Mesenteric fat pad (tissue), 1 donor: ENCODE results near the gene SLC45A1. TPM values are rescaled to one million over a fixed set of nuclear protein-coding genes. Genes with fewer than 3 reads are reported as not detected.

Experiments used
- DNase-seq: peaks from one replicate; pipeline ENCODE4 v3.0.0-alpha.2; 2020; ENCODE audit warnings: low spot score
- total RNA-seq: library from RNA; stranded (reverse); fragmentation: NEBNext Ultra II Directional; extraction: Animal tissue kit (Norgen Biotek cat#: 25700); gene quantifications from one replicate; pipeline ENCODE4 v1.2.1, GENCODE V29; 2021
- donor health status: DM: yes; HTN: yes; CAD: no.

The SLC45A1 gene
- total RNA-seq, 1 donor from 2014 or later = 2.0 TPM

DNA sequence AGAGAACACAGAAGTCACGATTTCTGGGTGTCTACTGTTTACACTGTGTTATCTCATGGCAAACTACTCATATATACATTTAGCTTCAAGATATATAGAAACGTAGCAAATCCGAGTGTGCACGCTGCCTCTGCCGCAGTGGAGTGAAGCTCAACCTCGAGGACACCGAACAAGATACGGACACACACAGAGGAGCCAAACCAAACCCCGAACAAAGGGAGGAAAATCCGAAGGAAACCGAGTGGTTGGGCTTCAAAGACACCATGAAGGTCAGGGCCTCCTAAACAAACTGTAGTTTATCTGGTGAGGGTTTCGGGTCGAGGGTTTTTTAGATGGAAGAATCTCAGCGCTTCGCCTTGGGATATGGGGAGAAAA, 34.5 kb downstream of the SLC45A1 start:
- no peak for DNase-seq

DNA sequence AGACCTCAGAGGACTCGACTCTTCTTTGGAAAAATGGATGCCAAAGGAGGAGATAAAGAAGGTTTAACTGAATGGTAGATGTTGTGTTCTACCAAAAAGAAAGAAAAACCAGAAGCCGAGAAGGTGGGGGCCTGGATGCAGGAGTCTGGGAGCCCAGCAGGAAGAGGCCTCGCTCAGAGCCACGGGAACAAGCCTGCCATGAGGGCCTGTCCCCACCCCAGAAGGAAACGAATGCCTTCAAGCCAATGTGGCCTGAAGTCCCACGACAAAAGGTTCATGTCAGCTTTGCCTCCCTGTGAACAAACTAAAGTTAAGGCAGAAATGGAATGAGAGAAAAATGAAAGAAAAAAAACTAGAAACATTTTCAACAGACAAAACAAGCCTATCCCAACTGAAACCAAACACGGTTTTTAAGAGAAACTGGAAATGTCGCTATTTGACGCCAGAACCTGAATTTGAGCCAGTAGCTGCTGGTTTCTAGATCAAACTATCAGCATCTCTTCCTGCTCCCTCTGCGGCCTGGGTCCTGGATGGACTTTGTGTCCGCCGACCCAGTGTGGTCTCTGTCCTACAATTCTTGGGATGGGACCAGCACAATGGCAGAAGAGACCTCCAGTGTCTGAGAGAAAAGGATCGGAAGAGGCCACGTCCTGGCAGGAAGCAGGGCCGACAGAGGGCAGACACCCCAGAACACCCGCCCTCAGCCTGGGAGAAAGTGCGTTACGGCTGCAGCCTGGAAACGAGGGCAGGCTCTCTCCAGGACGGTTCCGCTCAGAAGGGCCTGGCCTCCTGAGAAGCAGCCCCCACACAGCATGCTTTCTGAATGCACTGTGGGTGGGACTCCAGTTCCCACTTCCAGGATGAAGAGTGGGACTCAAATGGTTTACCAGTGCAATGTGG, 35.2 kb downstream of the SLC45A1 start:
- DNase-seq = no peak

DNA sequence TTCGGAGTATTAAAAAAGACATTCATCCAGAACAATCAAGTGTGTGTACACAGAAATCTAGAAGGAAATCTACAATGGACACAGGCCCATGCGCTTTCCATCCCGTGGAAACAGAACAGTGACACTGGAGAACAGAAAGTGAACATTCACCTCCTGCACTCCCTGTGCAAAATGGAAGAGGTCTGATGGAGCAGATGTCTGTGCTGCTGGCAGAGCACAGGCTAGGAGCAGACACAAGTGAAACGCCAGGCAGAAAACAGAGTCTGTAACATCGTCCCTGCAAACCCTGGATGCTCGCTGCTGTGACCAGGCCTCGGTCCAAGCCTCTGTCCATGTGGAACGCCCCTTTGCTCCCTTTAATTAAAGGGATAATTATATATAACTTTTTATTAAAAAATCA, 36.1 kb downstream of the SLC45A1 start:
- DNase-seq = no peak

DNA sequence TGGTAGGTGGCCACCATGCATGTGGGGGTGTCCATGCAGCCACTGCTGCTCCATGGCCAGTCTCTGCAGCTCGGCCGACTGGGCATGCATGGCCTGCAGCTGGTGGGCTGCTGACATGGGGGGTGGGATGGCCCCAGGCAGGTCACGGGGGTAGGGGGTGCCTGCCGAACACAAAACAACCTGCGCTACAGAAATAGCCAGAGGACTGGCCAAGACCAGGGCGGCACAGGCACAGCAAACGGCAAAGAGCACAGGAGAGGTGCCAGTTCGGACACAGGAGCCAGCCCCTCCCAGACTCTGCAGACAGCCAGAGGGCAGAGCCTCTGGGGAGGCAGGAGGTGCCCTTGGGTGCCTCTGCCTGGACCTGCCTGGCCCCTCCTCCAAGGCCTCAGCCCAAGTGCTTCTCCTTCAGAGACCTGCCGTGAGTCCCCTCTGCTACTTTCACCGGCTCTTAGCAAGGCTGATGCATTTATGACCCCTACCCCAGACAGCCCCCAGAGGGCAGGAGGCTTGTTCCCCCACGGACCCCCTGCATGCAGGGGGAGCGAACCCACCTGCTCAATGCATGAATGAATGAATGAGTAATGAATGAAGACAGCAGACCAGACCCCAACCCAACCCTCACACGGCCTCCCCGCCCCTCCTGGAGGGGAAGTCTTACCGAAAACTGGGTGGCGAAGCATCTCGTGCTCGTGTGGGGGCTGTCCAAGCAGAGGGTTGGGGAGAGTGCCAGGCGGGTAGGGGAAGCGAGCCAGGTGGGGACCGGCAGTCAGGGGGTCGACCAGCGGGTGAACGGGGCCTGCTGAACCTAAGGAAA, 37.7 kb downstream of the SLC45A1 start:
- no peak for DNase-seq

DNA sequence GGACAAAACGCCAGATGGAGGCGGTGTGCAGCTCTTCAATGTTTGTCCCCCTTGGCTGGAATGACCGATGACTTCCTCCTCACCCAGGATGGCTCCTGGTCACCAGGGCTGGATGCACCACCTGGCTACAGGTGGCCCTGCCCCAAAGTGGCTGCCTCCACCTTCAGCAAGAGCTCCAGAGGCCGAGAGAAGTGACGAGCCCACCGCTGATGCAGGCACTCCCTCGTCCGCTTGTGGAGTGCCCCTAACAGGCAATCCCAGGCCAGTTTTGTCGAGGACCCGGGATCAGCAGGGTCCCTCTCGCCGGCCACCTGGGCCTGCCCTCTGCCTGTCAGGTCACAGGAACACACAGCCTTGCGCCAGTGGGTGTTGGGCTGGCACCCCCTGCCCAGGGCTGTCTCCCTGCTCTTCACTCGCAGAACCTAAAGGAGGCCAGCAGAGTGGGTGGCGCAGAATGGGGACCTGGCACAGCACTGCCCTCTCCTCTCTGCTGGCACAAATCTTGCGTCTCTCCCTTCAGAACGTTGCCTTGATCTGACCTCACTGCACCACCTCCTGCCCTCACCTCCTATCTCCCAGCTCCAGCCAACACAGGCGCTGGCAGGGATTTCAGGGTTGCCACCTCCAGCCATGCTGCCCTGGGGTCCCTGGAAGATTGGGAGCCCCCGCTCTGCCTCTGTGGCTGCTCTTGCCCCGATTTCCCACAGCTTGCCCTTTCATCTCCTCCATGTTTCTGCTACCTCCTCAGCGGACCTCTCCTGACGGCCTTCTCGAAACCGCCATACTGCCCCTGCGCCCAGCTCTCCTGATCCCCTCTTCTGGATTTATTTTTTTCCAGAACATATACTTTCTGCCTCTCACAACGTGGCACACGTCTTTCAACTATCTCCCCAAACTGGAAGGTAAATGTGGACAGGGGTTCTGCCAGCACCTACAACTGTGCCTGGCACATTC, 38.6 kb downstream of the SLC45A1 start:
- DNase-seq = no peak

DNA sequence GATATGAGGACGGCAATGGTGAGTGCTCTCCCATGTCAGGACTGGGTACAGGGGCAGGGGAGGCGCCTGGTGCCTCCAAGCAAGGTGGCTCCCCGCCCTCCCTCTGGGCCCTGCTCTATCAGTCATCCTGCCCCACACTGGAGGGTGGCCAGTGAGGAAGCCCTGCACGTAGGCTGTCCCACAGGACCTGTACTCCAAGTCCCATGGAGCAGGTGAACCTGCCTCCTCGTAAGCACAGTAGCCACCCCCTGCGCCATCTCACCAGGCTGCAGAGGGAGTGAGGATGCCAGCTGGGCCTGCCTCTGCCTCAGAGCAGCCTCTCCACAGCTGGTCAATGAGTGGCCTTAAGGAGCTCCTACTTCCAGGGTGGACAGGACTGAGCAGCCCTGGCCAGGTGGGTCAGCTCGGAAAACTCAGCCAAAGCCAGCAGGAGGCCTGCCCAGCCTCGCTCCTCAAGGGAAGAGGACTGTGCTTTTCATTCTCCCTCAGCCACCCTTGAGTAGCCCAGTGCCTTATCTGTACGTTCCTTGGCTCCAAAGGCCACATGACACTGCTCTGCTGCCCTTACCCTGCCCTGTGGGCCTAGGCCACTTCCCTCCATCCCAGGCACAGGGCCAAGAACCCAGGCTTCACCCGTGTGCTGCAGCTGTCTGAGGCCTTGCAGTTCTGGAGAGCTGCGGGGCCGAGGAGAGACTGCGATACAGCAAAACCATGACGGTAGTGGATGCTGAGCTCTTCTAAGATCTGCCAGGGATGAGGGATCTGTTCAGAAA, 39.6 kb downstream of the SLC45A1 start:
- DNase-seq = no peak

- DNase-seq = no peak
These were observed 40.5 kb downstream of the SLC45A1 start for GRCh38 chr1:8358241-8358896.

- DNase-seq = no peak
These were observed 41.1 kb downstream of the SLC45A1 start for GRCh38 chr1:8358897-8359616.

GRCh38 chr1:8359617-8360481, 41.9 kb downstream of the SLC45A1 start:
- DNase-seq = no peak

DNA sequence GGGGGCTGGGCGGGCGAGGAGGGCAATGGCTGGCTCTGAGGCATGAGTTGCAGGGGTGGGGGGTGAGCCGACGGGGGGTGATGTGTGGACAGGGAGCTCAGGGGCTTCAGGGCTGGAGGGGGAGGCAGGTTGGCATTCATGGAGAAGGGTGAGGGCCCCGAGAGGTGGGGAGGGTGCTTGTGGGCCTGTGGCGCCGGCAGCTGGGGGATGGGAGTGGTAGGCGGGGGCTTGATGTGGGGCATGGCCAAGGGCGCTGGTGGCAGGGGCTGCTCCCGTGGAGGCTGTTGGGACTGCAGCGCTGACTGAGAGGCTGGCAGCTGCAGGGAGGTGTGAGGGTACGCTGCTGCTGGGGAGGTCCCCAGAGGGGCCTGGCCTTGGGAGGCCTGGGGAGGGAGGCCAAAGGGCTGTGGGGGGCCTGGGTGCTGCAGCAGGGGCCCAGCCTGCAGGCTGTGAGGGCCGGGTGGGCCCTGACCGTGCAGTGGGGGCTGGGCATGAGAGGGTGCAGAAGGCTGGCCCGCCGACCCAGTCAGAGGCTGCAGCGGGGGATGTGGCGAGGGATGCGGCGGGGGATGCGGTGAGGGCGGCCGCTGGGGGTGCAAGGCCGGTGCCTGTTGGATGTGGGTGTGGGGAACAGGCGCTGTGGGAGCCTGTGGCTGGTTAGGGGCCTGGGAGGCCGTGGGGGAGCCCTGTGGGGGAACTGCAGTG, 42.7 kb downstream of the SLC45A1 start:
- no peak for DNase-seq

DNA sequence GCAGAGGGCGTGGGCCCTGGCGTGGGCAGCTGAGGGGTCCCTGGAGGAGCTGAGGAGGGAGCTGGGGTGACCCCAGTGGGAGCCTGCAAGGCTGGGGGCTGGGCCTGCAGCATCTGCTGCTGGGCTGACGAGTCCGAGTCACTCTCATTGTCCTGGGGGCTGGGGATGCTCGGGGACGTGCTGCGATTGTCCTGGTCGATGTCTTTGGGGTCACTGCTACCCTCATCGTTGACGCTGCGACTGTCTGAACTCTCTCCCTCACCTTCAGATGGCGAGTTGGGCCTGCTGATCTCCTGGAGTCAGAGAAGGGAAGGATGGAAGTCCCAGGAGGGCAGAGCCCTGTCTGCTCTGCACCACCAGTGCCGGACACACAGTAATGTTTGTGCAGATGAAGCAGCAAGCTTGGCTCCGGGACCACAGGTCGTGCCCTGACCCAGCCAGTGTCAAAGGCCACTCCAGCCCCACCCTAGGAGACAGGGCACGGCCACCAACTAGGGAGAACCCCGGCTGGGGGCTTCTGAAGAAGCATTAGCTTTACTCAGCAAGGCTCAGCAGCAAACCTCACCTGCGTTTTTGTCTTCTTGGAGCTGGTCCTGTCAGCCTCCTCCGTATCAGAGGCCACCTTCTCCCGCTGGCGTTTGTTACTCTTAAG, 43.4 kb downstream of the SLC45A1 start:
- no peak for DNase-seq

DNA sequence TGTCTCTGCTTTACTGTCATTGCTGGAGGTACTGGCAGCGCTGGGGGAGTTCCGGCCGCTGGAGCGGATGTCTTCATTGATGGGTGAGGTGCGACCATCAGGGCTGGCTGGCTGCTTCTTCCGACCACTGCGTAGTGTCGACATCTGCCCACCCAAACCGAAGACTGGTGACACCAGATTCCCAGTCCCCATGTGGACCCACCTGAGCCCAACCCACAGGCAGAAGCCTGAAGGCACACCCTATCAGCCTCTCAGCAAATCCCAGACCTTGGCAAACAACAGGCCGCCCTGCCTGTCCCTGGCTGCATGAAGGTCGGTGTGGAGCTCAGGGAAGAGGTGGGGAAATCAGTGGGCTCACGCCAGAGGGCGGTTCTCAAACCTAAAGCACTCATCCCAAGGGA, 44.8 kb downstream of the SLC45A1 start:
- DNase-seq = no peak

DNA sequence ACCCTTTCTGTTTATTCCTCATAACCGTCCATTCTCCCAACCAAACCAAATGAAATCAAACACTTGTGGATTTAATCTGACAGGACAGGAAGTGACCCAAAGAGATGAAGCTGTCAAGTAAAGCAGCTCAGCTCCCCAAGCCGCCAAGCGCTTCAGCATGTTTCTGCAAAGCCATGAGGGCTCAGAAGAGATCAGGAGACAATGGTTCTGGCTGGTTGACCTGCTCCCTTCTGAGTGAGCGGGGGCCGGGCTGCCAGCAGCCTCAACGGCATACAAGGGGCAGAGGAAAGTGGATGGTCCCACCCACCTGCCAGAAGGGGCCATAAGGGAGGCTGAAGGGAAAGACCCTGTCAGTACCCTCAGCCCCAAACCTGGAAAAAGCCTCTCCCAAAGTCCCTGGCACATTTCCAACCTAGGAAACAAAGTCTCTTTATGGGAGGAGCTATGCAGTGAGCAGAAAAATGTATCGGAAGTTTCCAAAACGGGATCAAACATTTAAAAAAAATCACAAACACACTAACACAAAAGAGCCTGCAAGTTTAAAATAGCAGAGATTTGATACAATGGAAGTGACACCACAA, 45.4 kb downstream of the SLC45A1 start:
- no peak for DNase-seq

- DNase-seq = no peak
These were observed 45.9 kb downstream of the SLC45A1 start for GRCh38 chr1:8363767-8364301.

DNA sequence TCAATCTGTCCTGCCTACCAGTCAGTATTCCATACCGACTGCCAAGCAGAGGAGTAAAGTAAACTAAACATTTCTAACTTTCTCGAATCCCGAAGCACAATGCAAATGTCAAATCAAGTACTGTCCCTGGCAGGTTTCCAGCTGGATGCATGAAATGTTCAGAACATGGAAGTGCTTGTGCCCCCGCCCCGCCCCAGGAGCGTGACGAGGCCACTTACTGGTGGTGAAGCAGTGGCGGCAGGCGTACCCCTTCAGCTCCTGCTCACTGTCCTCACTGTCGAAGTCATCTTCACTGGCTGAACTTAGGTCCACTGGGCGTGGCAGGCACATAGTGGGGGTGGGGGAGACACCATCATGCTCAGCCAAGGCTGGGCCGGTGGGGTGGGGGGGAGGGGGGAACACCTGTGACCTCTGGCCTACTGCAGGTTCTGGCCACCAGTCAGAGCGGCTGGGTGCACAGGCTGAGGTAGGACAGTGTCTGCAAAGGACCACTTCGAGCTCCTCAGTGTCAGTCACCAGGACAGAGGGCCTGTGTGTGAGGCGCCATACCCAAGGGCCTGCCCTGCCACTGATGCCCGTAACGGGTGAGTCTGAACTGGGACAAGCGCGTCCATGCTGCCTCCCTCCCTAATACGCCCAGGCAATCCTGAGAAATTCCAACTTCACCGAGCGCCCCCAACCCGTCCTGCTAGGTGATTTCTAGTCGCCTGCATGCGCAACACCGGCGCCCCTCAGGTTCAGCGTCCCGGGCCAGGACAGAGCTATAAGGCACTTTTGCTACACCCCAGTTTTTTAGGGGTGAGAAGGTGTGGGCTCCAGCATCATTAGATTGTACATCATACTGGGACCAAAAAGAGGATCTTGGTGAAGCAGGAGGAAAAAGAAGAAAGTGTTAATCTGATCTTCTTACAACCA, 46.9 kb downstream of the SLC45A1 start:
- no peak for DNase-seq
